Vagina (tissue), 2 donors: ENCODE data around the gene NKAIN2.

ENCODE experiments used
- CTCF ChIP-seq, 3 experiments: fragments of 450-650 bp in 2 of 3; fragments of 200-600 bp in 1 of 3; sonication (generic) in 1 of 3; IDR thresholded peaks; one replicate each; pipeline ENCODE4 v1.5.1; 2017 to 2019; ENCODE audit warnings: antibody characterized with exemption in 3 of 3, mild to moderate bottlenecking in 2 of 3, moderate library complexity in 2 of 3
- POLR2AphosphoS5 ChIP-seq, 2 donors: sonication (generic); formaldehyde crosslinking; IDR thresholded peaks; one replicate each; pipeline ENCODE4 v1.9.0; 2017; ENCODE audit warnings: antibody characterized with exemption in 2 of 2, mild to moderate bottlenecking in 2 of 2, low read depth in 1 of 2; ENCODE audit not compliant: insufficient read depth in 1 of 2

- no peak for TF ChIP-seq CTCF (IDR thresholded peaks at IDR 0.05)
- no peak for TF ChIP-seq POLR2AphosphoS5 (IDR thresholded peaks at IDR 0.05; ENCODE audit: insufficient read depth in 1 of 2, low read depth in 1 of 2)
Observed at GRCh38 chr6:124791156-124791555, 987.5 kb downstream of the NKAIN2 start.
